Activated T-cell treated with anti-CD3 and anti-CD28 coated beads, Interleukin-2, amount 50 U/mL, for 4 hours (primary cell): Measurements from ENCODE around the gene PTPRA. TPM values are rescaled to one million over a fixed set of nuclear protein-coding genes. Genes with fewer than 3 reads are reported as not detected.

Experiments used
- ATAC-seq, 2 donors: fragments of 200-7000 bp; cut with Tn5 transposase; one replicate each; pipeline ENCODE4 v1.10.0; 2021
- DNase-seq: peaks from one replicate; pipeline ENCODE4 v3.0.0-alpha.2; 2020
- H3K27me3 Mint-ChIP-seq: one replicate; pipeline ENCODE4 v1.8.0; 2021; ENCODE audit warnings: low read depth, mixed read lengths
- H3K36me3 Mint-ChIP-seq: one replicate; pipeline ENCODE4 v1.8.0; 2022; ENCODE audit warnings: mixed read lengths; ENCODE audit not compliant: insufficient read depth
- H3K4me1 Mint-ChIP-seq: one replicate; pipeline ENCODE4 v1.8.0; 2021; ENCODE audit warnings: low read depth, mixed read lengths
- H3K4me3 Mint-ChIP-seq: one replicate; pipeline ENCODE4 v1.8.0; 2021; ENCODE audit warnings: mild to moderate bottlenecking, moderate library complexity, mixed read lengths
- H3K9me3 Mint-ChIP-seq: one replicate; pipeline ENCODE4 v1.8.0; 2021; ENCODE audit warnings: mixed read lengths
- total RNA-seq, 3 donors: library from RNA; stranded (reverse); gene quantifications; one replicate each; pipeline ENCODE4 v1.2.1, GENCODE V29; 2021

Gene PTPRA
- total RNA-seq, 3 donors from 2014 or later: 28.2 to 34.5 (median 32.3) TPM

DNA sequence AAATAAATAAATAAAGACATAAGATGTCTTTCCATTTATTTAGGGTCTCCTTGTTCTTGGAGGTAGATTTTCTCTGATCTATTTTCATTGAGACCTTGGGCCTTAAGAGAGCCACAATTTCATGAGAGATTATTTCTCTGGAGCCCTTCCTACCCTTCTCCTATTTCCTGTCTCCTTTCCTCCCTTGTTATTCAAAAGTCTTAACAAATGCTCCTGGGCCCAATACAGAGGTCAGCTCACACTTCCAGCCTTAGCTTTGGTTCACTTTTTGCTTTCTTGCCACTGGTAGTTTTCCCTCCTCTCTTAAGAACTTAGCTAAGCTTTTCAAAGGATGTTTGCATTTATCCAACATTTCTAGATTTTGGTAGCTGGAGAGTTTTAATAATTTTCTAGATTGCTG is 44.0 kb downstream of the PTPRA start:
- H3K27me3 Mint-ChIP-seq: no peaks in the 10 kb centered on the region
- no peak for DNase-seq
- H3K36me3 Mint-ChIP-seq: peaks cover 9% of the 10 kb centered on the region
- H3K4me3 Mint-ChIP-seq: no peak overlapping the region
- no peaks in the 10 kb centered on the region for H3K9me3 Mint-ChIP-seq
- peaks cover 15% of the 10 kb centered on the region for H3K4me1 Mint-ChIP-seq
- no peak for ATAC-seq

DNA sequence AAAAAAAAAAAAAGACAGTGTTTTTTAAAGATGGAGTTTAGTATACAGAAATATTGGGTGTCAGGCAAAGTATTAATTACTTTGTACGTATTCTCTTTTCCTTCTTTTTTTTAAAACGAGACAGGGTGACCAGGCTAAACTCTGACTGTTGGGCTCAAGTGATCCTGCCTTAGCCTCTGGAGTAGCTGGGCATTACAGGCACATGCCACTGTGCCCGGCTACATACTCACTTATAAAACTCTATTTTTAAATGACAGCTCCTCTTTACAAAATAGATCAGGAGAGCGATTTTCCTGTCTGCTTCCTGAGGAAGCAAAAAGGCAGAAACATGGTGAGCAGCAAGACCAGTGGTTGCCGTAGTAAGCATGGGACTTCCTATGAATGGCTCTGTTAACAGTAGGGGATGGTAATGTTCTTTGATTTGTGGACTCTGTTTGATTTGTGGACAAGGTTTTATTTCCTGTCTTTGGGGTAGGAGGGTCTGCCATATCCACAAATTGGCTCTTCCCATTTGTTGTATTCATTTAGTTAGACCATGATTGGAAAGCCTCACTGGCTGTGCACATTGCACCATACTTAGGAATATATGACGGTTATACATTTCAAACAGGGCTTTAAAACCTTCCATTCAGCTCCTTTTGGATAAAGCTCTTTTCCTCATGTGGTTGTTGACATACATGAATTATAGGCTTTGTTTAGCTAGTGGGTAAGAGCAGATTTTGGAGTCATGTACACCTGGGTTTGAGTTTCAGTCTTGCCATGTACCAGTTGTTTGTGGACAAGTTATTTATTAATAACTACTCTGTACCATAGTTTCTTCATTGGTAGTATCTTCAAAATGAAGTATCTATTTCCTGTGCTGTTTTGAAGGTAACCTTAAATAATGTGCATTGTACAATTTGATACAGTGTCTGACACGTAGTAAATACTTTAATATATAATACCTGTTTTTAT is 45.1 kb downstream of the PTPRA start:
- DNase-seq (no peak), ATAC-seq (no peak)
- Mint-ChIP-seq H3K4me3 (no peak overlapping the region), H3K27me3 (no peaks in the 10 kb centered on the region), H3K4me1 (peaks cover 15% of the 10 kb centered on the region), H3K9me3 (no peaks in the 10 kb centered on the region), H3K36me3 (peaks cover 9% of the 10 kb centered on the region)

DNA sequence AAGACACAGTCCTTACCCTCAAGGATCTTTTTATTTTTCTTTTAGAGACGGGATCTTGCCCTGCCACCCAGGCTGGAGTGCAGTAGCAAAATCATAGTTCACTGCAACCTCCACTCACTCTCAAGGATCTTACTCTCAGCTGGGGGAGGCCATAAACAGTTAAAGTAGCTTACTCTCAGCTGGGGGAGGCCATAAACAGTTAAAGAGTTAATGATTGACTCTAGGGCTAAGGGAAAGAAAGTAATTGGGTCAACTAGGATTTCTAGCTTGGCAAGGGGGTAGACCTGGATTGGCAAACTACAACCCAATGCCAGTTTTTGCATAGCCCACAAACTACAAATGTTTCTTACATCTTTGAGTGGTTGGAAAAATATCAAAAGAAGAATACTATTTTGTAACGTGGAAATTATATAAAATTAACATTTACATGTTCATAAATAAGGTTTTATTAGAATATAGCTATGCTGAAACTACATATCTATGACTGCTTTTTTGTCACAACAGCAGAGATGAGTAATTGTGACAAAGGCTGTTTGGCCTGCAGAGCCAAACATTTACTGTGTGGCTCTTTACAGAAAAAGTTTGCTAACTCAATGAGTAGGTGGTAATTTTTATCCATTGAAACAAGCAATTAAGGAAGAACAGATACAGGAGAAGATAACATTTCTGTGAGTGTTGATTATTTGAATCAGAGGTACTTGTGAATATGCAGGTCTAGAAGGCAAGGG is 46.4 kb downstream of the PTPRA start:
- H3K36me3 Mint-ChIP-seq: peaks cover 15% of the 10 kb centered on the region
- no peak for ATAC-seq
- no peak overlapping the region for H3K4me3 Mint-ChIP-seq
- no peaks in the 10 kb centered on the region for H3K27me3 Mint-ChIP-seq
- H3K4me1 Mint-ChIP-seq: peaks cover 15% of the 10 kb centered on the region
- H3K9me3 Mint-ChIP-seq: no peaks in the 10 kb centered on the region
- DNase-seq: no peak

DNA sequence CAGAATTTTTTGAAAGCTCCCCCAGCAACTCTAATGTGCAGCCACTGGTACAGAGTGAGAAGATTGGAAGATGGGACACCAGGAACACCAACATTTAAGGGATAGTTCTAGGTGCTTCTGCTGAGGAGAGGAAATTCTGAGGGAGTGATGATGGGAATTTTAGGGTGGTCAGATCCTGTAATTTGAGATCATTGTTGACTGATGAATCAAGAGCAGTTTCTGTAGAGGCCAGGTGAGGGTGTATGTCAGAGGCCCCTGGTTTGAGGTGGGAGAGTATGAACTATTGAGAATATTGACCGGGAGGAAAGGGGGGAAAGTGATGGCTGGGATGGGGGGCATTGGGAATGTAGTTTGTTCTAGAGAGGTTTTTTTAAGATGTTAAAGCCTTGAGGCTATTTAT is 47.2 kb downstream of the PTPRA start:
- Mint-ChIP-seq H3K4me1 (peaks cover 15% of the 10 kb centered on the region), H3K4me3 (no peak overlapping the region), H3K27me3 (no peaks in the 10 kb centered on the region), H3K36me3 (peaks cover 15% of the 10 kb centered on the region), H3K9me3 (no peaks in the 10 kb centered on the region)
- DNase-seq (no peak), ATAC-seq (no peak)

DNA sequence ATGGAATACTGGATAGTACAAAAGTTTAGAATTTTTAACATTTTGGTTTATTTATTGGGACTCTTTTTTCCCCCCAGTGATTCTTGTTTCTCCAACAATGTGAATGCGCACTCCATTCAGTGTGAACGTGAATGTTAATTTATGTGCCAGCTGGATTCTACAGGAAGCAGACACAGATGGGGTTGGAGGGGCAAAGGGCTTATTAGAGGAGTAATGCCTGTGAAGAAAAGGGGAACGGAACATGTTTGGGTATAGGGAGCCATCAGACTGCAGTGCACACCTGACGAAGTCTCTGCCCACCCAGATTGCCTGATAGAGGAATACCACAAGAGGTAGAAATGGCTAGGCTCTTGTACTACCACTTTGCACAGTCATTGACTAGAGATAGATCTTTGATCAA is 48.2 kb downstream of the PTPRA start:
- H3K4me1 Mint-ChIP-seq: peaks cover 15% of the 10 kb centered on the region
- DNase-seq (no peak), ATAC-seq (no peak)
- no peaks in the 10 kb centered on the region for H3K9me3 Mint-ChIP-seq
- no peak overlapping the region for H3K4me3 Mint-ChIP-seq
- H3K36me3 Mint-ChIP-seq: peaks cover 18% of the 10 kb centered on the region
- H3K27me3 Mint-ChIP-seq: no peaks in the 10 kb centered on the region

DNA sequence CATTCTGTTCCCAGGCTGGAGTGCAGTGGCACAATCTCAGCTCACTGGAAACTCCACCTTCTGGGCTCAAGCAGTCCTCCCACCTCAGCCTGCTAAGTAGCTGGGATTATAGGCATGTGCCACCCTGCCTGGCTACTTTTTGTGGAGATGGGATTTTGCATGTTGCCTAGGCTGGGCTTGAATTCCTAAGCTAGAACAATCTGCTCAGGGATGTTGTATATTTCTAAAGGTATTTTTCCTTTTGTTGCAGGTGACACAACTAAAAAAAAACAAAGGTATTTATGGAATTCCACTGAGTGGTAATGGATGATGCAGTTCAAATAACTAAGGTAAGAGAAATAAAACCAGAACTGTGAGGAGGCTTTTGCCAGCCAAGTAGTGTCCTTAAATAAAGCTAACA is 49.7 kb downstream of the PTPRA start:
- H3K4me1 Mint-ChIP-seq: peaks cover 13% of the 10 kb centered on the region
- H3K27me3 Mint-ChIP-seq: no peaks in the 10 kb centered on the region
- DNase-seq (no peak), ATAC-seq (no peak)
- H3K4me3 Mint-ChIP-seq: no peak overlapping the region
- no peaks in the 10 kb centered on the region for H3K9me3 Mint-ChIP-seq
- H3K36me3 Mint-ChIP-seq: peaks cover 19% of the 10 kb centered on the region

DNA sequence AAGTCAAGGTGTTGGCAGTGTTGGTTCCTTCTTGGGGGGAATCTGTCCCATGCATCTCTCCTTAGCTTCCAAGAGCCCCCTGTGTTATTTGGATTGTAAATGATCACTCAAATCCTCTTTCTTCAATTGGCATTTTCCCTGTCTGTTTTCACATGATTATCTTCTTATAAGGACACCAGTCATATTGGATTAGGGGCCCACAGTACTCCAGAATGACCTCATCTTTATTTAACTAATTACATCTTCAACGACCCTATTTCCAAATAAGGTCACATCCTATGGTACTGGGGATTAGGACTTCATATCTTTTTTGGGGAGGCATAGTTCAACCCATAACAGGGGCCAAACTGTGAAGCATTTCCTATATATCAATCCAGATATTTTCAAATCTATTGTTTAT is 57.3 kb downstream of the PTPRA start:
- no peak overlapping the region for H3K4me3 Mint-ChIP-seq
- no peak for ATAC-seq
- DNase-seq: no peak
- no peaks in the 10 kb centered on the region for H3K4me1 Mint-ChIP-seq
- peaks cover 15% of the 10 kb centered on the region for H3K36me3 Mint-ChIP-seq
- H3K9me3 Mint-ChIP-seq: no peaks in the 10 kb centered on the region
- H3K27me3 Mint-ChIP-seq: no peaks in the 10 kb centered on the region

DNA sequence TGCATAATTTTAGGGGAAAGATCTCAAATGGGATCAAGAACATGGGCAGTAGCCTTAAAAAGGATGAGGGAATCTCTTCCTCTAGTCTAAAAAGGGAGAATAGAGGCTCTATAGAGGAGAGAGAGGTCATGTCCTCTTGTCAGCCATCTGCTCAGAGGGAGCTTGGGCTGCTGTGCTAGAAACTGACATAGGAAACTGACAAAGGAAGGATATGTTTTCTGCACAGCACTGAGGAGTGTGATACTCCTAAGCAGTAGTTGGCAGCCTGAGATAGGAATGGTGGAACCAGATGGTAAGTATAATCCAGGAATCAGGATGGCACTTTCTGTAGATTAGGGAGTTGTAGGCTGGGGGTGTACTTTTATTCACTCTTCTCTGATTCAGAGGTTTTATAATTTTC is 59.2 kb downstream of the PTPRA start:
- peaks cover 2% of the 10 kb centered on the region for H3K4me1 Mint-ChIP-seq
- no peaks in the 10 kb centered on the region for H3K27me3 Mint-ChIP-seq
- H3K9me3 Mint-ChIP-seq: no peaks in the 10 kb centered on the region
- no peak for DNase-seq
- peaks cover 9% of the 10 kb centered on the region for H3K36me3 Mint-ChIP-seq
- no peak for ATAC-seq
- H3K4me3 Mint-ChIP-seq: no peak overlapping the region

DNA sequence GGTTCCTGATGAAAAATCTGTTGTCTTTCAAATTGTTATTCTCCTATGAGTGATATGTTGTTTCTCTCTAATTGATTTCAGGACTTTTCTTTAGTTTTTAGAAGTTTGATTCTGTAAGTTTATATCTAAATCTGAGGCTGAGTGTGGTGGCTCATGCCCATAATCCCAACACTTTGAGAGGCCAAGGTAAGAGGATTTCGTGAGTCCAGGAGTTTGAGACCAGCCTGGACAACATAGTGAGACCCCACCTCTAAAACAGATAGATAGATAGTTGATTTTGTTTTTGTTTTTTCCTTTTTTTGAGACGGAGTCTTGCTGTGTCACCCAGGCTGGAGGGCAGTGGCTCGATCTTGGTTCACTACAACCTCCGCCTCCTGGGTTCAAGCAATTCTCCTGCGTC is 64.6 kb downstream of the PTPRA start:
- Mint-ChIP-seq H3K36me3 (peaks cover 17% of the 10 kb centered on the region), H3K4me1 (peaks cover 25% of the 10 kb centered on the region), H3K27me3 (no peaks in the 10 kb centered on the region), H3K4me3 (no peak overlapping the region), H3K9me3 (no peaks in the 10 kb centered on the region)
- ATAC-seq (no peak), DNase-seq (no peak)

DNA sequence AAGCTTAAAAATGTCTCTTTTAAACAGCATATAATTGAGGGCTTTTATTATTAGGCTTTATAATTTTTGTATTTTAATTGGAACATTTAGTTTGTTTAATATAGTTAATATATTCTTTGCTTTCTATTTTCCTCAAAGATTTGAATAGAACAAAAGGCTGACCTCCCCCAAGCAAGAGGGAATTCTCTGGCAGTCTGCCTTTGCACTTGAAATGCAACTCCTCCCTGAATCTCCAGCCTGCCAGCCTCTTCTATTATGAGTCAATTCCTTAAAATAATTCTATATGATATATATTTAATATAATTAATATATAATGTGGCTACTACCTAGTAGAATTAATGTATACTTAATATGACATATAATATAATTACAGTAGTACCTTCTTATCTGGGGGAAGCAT is 69.2 kb downstream of the PTPRA start:
- H3K36me3 Mint-ChIP-seq: peaks cover 12% of the 10 kb centered on the region
- peaks cover 34% of the 10 kb centered on the region for H3K4me1 Mint-ChIP-seq
- H3K9me3 Mint-ChIP-seq: no peaks in the 10 kb centered on the region

DNA sequence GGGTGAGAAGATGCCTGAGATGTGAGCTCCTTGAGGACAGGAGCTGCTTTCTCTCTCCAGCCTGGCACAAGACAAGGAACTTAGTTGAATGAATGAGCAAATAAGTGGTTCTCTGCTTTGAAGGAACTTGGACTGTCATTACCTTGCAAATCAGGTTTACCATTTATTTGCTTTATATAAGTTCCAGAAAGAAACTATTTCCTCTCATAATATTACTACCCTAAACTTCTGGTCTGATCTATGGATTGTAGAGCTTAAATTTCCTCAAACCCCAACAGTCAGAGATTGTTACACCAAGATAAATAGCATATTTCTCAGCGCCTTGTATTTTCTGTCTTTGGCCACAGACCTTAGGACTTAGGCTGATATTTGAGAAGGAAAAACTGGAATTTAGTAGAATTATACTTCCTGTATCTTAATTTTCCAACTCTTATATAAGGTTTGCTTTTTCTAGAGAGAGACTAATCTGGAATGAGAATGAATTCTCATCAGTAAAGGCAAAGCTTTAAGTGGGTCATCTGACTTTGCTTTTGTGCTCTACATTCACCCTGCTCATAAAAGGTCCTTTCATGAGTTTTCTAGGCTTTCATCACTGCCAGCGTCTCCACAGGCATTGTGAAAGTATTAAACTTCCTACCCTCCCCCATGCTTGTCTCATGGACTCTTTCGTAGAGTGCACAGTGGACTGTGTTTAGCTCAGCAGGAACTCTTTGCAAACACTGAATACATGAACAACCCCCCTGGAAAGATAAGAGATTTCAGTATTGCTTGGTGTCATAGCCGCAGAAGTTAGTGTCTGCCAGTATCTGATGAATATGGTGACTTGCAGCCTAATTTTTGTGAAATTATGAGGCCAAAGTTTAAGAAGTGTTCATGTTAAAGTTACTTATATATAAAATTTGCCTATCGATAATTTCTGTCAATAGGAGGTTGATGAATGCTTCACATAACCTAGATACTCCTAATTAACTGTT is 74.0 kb downstream of the PTPRA start:
- DNase-seq: no peak
- H3K4me1 Mint-ChIP-seq: peaks cover 12% of the 10 kb centered on the region
- H3K9me3 Mint-ChIP-seq: no peaks in the 10 kb centered on the region
- peak in 1 of 2 donors; percentile 37 for ATAC-seq
- peaks cover 13% of the 10 kb centered on the region for H3K36me3 Mint-ChIP-seq
- H3K27me3 Mint-ChIP-seq: no peaks in the 10 kb centered on the region
- no peak overlapping the region for H3K4me3 Mint-ChIP-seq

More for the DNA sequence above, 69.2 kb downstream of the PTPRA start:
- Mint-ChIP-seq H3K27me3 (no peaks in the 10 kb centered on the region), H3K4me3 (no peak overlapping the region)
- DNase-seq: no peak
- no peak for ATAC-seq

DNA sequence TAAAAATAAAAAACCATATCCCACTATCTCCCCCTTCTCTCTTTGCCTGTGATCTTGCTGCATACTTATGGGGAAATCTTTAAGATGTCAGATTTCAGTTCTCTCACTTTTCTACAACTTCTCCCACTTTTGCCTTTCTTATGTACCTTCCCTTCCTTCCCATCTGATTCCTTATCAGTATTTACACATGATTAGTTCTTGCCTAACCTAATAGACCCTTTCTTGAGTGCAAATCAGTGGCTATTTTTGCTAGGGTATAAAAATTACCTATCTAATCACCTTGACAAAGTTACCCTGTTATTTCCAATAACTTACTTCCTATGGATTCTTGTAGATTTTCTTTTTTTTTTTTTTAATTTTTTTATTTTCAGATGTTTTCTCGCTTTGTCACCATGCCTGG is 75.7 kb downstream of the PTPRA start:
- DNase-seq (no peak), ATAC-seq (no peak)
- Mint-ChIP-seq H3K36me3 (peaks cover 15% of the 10 kb centered on the region), H3K4me1 (peaks cover 16% of the 10 kb centered on the region), H3K9me3 (no peaks in the 10 kb centered on the region), H3K27me3 (no peaks in the 10 kb centered on the region), H3K4me3 (no peak overlapping the region)

DNA sequence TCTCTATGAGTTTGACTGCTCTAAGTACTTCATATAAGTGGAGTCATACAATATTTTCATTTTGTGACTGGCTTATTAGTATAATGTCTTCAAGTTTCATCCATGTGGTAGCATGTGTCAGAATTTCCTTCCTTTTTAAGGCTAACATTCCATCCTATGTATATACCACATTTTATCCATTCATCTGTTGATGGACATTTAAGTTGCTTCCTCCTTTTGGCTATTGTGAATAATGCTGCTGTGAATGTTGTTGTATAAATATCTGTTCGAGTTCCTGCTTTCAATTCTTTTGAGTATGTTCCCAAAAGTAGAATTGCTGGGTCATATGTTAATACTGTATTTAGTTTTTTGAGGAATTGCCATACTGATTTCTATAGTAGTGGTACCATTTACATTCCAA is 79.5 kb downstream of the PTPRA start:
- H3K4me1 Mint-ChIP-seq: peaks cover 9% of the 10 kb centered on the region
- DNase-seq (no peak), ATAC-seq (no peak)
- no peaks in the 10 kb centered on the region for H3K27me3 Mint-ChIP-seq
- H3K36me3 Mint-ChIP-seq: peaks cover 29% of the 10 kb centered on the region
- no peak overlapping the region for H3K4me3 Mint-ChIP-seq
- no peaks in the 10 kb centered on the region for H3K9me3 Mint-ChIP-seq
